ENCODE measurements around the gene NPAS2. TPM values are rescaled to one million over a fixed set of nuclear protein-coding genes. Genes with fewer than 3 reads are reported as not detected.

NPAS2 gene
- polyA plus RNA-seq, 3 donors, result 10.6 to 12.0 (median 11.5) TPM

GRCh38 chr2:100936972-100937542 is 117.1 kb downstream of the NPAS2 start:
- DNase-seq (ENCODE audit: low read depth in 3 of 3, low spot score in 2 of 3), result no peak

- DNase-seq (ENCODE audit: low read depth in 3 of 3, low spot score in 2 of 3), result no peak
These were observed 118.4 kb downstream of the NPAS2 start for GRCh38 chr2:100938031-100939026.

- no peak for DNase-seq (ENCODE audit: low read depth in 3 of 3, low spot score in 2 of 3)
These were observed 119.5 kb downstream of the NPAS2 start for GRCh38 chr2:100939445-100939844.

- DNase-seq (ENCODE audit: low read depth in 3 of 3, low spot score in 2 of 3), result no peak
These were observed 120.3 kb downstream of the NPAS2 start for GRCh38 chr2:100940240-100940639.

- no peak for DNase-seq (ENCODE audit: low read depth in 3 of 3, low spot score in 2 of 3)
These were observed 121.1 kb downstream of the NPAS2 start for GRCh38 chr2:100940766-100941645.

- no peak for DNase-seq (ENCODE audit: low read depth in 3 of 3, low spot score in 2 of 3)
These were observed 121.8 kb downstream of the NPAS2 start for GRCh38 chr2:100941646-100942240.

GRCh38 chr2:100944617-100945432 is 124.9 kb downstream of the NPAS2 start:
- DNase-seq (ENCODE audit: low read depth in 3 of 3, low spot score in 2 of 3), result no peak

GRCh38 chr2:100945433-100945740 is 125.4 kb downstream of the NPAS2 start:
- DNase-seq (ENCODE audit: low read depth in 3 of 3, low spot score in 2 of 3), result no peak

- DNase-seq (ENCODE audit: low read depth in 3 of 3, low spot score in 2 of 3), result no peak
These were observed 126.1 kb downstream of the NPAS2 start for GRCh38 chr2:100945930-100946607.

GRCh38 chr2:100948942-100949811 is 129.2 kb downstream of the NPAS2 start:
- no peak for DNase-seq (ENCODE audit: low read depth in 3 of 3, low spot score in 2 of 3)

GRCh38 chr2:100952512-100952911 is 132.6 kb downstream of the NPAS2 start:
- DNase-seq (ENCODE audit: low read depth in 3 of 3, low spot score in 2 of 3), result no peak

- DNase-seq (ENCODE audit: low read depth in 3 of 3, low spot score in 2 of 3), result no peak
These were observed 133.6 kb downstream of the NPAS2 start for GRCh38 chr2:100953406-100954043.

- no peak for DNase-seq (ENCODE audit: low read depth in 3 of 3, low spot score in 2 of 3)
These were observed 134.1 kb downstream of the NPAS2 start for GRCh38 chr2:100954044-100954420.

- DNase-seq (ENCODE audit: low read depth in 3 of 3, low spot score in 2 of 3), result no peak
These were observed 135.3 kb downstream of the NPAS2 start for GRCh38 chr2:100955226-100955625.

GRCh38 chr2:100956081-100956480 is 136.1 kb downstream of the NPAS2 start:
- no peak for DNase-seq (ENCODE audit: low read depth in 3 of 3, low spot score in 2 of 3)

- DNase-seq (ENCODE audit: low read depth in 3 of 3, low spot score in 2 of 3), result no peak
These were observed 138.2 kb downstream of the NPAS2 start for GRCh38 chr2:100957996-100958653.

- DNase-seq (ENCODE audit: low read depth in 3 of 3, low spot score in 2 of 3), result no peak
These were observed 139.4 kb downstream of the NPAS2 start for GRCh38 chr2:100959225-100959880.

Data from right renal cortex interstitium (tissue), 3 donors.